GM21360 (cell line): ENCODE measurements around the gene NSD2.

Experiments used
- ATAC-seq: cut with Tn5 transposase; IDR thresholded peaks from one replicate; pipeline ENCODE4 v1.9.1; 2021; ENCODE audit warnings: mild to moderate bottlenecking, moderate library complexity; ENCODE audit not compliant: unreplicated experiment

NSD2 gene

DNA sequence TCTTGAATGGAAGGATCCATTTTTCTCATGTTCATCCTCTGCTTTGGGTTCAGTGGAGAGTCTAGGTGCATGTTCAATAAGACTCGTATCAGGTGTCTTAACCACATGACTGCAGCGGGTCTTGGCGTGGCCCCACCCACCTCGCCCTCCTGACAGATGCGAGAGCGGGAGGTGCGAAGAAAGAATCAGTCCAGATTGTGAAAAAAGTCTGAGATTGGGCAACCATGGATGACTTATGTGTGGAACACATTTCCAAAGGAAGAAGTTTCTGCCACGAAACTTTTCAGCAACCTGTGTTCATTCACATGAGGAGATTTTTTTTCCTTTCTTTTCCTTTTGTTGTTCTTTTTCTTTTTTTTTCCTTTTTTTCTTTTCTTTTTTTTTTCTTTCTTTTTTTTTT lies 66.8 kb downstream of the NSD2 start:
- no peak for ATAC-seq

DNA sequence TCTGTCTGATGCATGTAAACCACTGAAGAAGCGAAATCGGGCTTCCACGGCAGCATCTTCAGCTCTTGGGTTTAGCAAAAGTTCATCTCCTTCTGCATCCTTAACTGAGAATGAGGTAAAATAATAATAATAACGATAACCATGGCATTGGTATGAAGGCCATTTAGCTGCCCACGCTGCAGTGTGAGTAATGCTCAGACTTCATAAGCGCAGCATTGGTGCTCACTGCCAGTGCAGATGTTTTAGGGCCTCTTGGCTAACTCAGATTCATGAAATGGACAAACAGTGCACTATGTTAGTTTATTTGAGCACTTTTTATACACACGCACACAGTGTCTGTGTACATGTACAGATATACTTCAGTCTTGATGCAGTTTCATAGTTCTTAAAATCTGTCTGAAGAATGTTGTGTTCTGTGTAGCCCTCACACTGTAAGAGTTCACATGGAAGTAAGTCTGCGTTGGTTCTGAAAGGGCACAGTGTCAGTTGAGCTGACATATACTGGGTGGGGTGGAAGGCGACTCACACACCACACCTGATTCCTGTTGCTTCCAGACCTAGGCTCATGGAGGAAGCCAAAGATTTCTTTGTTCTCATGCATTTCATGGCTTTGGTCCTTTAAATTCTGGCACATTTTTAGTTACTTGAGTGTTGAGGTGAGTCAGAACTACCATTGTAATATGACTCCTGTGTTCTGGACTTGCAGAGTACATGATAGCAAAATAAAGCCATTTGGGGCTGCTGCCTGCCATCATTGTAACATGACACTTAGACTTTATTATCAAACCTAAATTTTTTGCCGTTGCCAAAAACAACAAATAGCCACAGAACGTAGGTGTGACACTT lies 68.7 kb downstream of the NSD2 start:
- no peak for ATAC-seq

DNA sequence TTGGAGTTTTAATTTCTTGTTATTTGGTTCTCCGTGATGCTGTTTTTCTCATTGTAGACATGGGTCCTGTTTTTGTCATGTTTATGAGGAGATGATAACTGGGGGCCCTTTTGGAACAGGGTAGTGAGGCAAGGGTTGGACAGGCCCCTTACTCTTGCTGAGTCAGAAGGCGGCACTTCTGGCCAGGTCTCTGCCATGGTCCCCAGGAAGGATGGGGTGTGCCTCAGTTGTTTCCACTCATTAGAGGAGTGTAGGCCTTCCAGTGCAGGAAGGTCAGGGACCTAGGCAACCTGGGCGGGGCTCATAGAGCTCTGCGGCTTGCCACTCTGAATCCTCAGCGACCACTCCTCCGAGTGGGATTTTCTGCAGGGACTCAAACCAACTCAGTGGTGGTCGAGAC lies 69.4 kb downstream of the NSD2 start:
- ATAC-seq, result no peak

DNA sequence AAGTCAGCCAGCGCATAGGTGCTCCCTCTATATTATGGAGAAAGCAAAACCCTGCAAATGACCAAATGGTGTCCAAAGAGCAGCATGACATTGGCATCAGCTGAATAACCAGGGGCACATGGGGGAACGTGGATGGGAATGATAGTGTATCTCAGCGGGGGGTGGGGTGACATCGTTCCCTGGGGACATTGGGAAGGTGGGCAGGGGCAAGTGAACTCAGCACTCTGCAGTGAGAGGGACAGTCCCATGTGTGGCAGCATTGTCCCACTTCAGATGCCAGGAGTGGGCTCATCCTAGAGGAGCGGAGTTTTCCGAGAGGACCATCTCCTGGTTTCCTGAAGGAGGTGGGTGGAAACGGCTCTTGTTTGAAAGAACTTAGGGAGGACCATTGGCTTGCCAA lies 72.7 kb downstream of the NSD2 start:
- ATAC-seq, result no peak

DNA sequence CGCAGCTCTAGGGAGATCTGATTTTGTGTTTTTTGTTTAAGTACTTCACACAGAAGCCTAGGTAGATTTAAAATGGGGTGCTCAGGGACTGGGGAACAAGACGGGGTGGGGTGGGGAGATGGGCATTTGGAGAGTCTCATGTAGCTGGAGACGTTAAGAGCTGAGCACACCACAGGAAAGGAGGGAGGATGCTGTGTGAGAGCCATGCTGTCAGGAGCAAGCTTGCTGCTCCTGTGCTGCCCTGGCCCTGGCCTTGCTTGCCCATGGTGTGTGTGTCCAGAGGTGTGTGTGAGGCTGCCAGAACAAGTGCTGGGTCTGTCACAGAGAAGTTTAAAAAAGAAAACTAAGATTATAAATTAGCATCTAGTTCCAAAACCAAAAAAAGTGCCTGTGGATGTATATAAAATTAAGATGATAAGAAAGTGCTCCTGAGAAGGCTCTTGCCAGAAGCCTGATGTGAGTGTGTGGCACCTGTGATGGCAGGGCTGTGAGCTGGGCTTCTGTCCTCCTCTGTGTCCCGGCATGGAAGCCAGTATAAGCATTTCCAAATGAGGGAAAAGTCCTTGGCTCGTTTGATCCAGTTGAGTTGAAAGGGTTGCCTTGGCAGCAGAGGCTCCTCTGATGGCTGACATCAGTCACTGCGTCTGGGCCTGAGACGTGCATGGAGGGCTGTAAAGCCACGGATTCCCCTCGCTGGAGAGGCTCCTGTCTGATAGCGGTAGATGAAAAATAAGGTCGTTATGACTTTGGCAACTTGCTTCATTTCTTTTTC lies 74.1 kb downstream of the NSD2 start:
- ATAC-seq, result no peak

DNA sequence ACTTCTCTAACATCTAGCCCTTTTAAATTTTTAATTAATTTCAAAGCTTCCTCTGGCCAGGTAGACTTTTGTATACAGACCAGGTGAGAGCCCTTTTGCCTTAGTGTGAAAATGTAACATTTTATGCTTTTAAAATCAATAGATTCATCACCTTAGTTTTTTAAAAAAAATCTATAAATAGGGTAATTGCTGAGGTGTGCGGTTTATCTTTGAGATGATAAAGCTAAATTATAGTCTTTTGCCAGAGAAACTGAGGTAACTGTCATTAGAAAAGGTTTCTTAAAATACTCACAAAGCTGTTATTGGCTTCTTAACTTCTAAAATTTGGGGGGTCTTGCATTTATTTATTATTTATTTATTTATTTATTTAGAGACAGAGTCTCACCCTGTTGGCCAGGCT lies 74.7 kb downstream of the NSD2 start:
- ATAC-seq, result no peak

DNA sequence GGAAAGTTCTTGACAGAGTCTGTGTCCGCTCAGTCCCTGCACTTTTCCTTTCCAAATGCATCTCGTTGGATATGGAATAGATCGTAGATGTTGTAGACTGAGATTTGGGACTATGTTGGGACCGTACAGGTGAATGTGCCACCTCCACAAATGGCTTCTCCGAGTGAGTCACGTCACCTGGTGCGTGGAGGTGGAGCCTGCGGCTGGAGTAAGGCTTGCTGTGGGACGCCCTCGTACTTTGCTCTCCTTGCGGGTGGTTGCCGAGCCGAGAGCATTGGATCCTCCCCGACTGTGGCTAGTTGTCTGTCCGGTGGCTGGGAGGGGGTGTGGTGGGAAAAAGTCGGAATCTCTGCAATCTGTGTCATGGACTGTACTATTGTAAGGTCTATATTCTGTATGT lies 77.0 kb downstream of the NSD2 start:
- no peak for ATAC-seq

DNA sequence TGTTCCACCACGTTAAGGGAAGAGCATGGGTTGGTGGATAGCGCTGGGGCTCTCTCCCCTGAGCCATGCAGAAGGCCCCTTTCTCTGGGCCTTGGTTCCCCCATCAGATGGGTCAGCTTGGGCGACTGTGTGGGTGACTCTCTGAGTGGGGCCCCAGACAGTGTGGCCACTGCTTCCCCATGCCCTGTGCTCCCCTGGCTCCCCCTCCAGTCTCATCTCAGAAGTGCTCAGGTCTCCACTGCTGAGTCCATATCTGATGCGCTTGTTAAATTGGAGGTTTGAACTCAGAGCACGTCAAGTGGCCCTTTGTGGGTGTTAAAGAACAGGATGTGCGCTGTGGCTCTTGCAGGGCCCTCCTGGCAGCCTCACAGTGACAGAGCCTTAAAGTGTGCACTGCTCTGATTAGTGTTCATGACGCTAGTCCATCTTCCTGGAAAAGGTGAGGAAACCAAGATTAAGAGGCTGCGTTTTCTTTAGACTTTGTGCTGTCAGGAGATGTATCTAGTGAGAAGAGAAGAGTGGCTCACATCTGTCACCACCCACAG lies 77.8 kb downstream of the NSD2 start:
- no peak for ATAC-seq

DNA sequence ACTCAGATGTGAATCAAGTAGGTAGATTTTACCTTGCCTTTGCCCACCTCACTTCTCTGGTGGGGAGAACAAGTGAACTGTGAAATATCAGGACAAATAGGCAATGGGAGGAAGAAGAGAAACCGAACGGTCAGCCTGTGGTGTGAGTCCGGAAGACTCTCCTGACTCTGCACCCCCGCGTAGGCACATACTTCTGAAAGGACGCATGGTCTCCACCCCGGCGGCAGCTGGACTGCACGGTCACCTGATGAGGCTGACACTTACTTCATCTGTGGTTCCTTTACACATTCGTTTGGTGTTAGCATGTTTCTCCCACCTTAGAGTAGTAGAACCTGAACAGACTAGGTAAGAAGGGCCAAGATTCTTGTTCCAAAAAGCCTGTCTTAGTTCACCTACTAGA lies 79.2 kb downstream of the NSD2 start:
- ATAC-seq, result no peak

DNA sequence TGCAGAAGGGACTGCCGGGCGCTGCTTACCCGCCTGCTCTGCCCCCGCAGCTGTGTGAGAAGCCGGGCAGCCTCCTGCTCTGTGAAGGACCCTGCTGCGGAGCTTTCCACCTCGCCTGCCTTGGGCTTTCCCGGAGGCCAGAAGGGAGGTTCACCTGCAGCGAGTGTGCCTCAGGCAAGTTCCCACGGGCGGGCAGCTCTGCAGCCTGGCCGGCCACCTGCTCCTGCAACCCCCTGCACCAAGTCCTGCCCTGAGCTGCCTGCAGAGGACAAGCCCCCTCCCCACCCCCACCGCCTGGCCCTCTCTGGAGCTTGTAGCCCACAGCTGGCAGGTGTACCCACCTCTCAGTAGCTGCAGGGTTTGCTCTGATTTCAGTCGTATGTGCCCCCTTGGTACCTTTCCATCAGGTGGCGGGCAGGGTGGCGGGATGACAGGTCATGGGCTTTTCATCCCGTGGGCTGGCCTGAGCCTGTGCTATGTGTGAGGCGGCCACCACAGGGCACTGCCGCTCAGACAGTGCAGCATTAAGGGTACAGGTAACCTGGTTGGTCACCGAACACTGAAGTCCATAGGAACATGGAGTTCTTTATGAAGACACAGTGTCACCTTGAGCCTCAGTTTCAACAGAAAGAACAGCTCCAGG lies 81.0 kb downstream of the NSD2 start:
- ATAC-seq, result no peak

DNA sequence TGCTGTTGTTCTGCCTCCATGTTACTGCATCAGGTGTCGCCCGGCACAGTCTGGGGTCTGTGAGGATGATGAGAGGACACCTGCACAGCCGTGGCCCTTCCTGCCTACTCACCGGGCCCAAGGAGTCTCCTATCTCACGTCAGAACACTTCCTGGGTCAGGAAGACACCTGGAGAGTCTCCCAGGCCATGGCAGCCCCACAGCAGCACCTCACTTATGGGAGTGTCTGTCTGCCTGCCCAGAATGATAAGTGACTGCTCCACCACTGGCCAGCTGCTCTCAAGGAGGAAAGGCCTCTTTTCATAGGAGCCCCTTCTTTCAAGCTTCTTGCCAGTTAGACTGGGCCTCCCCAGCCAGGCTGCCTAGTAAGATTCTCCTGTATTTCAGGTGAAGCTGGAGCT lies 81.5 kb downstream of the NSD2 start:
- no peak for ATAC-seq

DNA sequence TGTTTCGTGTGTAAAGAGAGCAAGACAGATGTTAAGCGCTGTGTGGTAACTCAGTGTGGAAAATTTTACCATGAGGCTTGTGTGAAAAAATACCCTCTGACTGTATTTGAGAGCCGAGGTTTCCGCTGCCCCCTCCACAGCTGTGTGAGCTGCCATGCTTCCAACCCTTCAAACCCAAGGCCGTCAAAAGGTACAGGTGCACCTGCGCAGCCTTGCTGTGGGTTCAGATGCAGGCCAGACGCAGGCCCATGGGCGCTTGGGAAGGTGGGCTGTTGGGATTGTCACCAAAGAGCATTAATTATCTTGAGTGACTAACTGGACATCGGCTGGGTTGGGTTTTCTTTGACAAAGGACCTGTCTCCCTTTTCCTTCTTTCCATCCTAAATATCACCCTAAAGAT lies 82.1 kb downstream of the NSD2 start:
- no peak for ATAC-seq

DNA sequence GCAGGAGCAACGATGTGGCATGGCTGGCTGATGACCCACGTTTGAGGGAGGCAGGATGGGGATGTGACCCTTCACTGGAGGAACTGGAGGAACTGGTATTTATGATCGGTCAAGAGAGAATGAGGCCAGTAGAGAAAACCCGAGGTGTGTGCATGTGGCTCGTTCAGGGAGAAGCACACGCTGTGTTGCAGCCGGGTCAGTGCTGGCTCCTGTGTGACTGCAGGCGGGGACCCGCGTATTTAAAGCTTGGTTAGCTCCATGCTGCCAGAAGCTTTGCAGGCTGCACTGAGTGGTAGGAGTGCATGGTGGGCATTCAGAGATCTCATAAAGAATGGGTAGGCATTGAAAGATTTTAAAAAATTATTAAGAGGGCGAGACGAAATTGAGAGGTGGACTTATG lies 85.4 kb downstream of the NSD2 start:
- no peak for ATAC-seq

DNA sequence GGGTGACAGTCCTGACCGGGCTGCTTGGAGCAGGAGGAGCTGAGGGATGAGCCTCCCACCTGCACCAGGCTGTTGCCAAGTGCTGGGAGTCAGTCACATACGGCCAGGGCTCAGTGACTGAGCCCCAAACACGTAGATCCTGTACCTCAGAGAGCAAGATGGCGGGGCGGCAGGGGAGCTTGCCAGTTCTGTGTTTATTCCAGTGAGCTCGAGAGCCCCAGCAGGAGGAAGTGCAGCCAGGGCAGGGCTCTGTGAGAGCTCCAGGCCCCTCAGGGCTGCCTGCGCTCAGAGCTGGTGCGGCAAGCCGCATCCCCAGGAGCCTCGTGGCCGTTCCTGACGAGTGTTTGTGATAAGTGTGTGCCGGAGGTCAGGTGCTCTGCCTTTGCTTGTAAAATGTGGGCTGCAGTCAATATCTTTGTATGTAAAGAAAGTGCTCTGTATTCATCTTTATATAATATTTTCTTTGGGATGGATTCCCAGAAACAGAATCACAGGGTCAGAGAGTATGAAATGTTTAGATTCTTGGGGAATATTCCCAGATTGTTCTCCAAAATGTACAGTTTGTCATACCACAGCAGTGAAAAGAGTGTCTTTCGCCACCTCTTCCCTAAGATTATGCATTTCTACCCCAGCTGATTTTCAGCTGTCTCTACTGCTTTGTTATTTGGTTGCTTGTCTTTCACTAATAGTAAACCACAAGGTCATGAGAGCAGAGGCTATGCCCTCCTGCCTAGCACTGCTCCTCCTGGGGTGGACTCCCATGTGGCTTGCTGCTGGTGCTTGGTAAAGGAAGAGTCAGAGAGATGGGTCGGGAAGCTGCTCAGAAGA lies 87.3 kb downstream of the NSD2 start:
- ATAC-seq, result no peak

DNA sequence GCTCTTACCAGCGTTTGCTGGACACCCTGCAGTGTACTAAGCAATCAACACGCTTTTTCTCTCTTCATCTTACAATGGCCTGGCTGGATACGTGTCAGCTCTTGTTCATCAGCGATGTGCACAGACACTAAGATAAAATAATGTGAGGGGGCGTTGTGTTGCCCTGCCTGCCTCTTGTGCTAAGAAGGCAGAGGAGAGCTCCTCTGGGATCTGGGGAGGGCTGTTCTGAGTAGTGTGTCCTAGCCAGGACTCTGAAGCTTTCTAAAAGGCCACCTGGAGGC lies 87.9 kb downstream of the NSD2 start:
- ATAC-seq, result no peak

DNA sequence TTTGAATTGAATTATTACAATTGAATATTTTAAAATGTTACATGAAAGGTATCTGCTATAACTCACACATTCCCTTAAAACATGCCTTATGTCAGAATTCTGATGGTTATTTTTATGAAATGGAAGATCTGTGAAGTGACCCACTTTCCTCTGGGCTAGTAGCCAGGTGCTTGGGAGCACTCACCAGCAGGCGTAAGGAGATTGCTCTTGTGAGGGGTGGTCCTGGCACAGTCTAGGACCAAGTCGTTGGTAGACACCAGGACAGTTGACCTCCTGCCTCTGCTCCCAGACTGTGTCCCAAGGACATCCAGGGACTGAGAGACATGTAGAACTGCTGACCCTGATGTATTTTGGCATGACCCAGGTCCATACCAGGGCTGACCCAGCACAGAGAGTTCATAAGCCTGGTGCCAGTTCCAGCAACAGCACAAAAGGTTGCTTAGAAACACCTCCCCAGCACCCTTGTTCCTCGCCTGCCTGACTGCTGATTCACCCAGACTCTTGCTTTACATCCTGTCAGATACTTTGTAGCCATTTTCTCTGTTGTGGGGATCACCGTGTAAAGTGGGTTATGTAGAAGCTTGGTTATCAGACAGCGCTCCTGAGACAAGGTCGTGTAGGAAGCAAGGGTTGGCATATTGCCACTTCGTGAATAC lies 89.1 kb downstream of the NSD2 start:
- ATAC-seq, result no peak

DNA sequence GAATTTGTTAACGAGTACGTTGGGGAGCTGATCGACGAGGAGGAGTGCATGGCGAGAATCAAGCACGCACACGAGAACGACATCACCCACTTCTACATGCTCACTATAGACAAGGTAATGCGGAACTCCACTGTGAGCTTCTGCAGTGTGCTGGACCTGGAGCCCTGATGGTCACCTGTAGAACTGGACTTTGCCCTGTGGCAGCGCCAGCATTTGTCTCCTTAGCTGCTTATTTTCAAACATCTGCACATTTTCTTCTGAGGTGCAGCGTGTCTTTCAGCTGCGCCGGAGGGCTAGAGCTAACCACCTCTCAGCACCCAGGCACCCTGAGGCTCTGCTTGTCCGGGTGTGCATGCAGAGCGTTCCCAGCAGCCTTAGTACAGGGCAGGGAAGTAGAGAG lies 89.8 kb downstream of the NSD2 start:
- ATAC-seq, result no peak

DNA sequence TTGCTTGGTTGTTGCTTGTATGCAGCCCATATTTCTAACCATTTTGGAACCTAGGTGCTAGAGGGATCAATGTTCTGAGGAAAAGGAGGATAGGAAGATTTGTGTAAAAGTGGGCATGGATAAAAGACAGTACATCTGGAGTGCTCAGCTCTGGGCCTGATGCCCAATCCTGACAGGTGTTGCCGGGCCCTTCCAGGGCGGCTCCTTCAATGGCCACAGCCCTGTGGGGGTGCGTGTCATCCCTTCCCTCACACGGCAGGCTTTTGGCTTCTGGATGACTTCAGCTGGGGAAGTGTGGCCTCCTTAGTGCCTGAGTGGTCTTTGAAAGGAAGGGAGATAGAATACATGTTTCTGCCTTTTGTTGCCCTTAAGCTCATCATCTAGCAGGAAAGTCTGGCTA lies 90.4 kb downstream of the NSD2 start:
- no peak for ATAC-seq

DNA sequence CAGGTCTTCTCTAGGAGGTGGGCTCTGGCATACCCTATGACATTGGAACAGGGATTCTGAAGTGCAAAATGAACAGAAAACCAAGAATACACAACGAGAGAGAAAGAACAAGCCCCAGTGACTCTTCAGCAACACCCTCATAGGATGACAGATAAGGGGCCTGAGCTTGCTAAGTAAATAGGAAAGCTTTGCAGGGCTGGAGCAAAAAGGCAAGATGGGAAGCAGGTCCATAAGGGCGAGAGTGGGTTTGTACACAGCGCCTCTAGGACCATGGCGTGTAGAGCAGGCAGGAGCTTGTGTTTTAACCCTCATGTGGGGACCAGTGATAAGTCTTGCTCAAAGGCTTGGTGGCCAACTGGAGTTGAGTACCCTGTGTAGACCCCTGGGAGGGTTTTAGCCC lies 91.8 kb downstream of the NSD2 start:
- no peak for ATAC-seq

DNA sequence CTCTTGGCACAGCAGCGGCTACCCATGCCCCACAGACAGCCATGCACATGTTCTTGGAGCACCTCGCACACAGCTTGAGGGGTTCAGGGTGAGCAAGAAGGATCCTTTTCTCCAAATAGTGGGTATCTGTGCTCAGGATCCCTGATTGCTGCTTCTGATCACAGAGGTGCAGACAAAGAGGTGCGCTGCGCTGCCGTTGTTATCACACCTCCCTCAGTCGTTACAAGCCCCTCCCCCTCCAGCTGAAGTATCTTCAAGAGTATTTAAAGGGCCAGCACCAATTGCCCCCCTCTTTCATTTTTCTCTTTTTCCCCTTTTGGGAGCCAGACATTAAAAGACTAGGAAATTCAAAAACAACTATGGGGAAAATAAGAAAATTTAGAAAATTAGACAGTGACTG lies 93.2 kb downstream of the NSD2 start:
- ATAC-seq, result no peak

DNA sequence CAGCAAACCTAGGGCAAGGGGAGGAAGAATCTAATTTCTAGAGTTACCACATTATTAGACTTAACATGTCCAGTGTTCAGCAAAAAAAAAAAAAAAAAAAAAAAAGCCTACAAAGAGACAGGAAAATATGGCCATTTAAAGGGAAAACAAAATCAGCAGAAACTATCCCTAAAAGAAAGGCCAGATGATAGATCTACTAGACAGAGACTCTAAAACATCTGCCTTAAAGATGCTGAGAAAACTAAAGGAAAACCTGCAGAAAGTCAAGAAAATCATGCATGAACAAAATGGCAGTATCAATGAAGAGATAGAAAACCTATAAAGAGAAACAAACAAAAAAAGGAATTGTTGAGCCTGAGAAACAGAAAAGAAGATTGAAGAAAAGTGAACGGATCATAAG lies 93.8 kb downstream of the NSD2 start:
- no peak for ATAC-seq
